ENCODE data around the gene LRPAP1. TPM values are rescaled to one million over a fixed set of nuclear protein-coding genes. Genes with fewer than 3 reads are reported as not detected.
"Not testable (repeated sequence)": the region's sequence is repeated elsewhere in the genome, so short reads cannot be mapped to it uniquely, and the experiment has no call there.

The LRPAP1 gene
- total and polyA plus RNA-seq, 2 donors (not counting 1 experiment from before 2014, with no cell fraction given): 64.6 to 86.8 TPM

DNA sequence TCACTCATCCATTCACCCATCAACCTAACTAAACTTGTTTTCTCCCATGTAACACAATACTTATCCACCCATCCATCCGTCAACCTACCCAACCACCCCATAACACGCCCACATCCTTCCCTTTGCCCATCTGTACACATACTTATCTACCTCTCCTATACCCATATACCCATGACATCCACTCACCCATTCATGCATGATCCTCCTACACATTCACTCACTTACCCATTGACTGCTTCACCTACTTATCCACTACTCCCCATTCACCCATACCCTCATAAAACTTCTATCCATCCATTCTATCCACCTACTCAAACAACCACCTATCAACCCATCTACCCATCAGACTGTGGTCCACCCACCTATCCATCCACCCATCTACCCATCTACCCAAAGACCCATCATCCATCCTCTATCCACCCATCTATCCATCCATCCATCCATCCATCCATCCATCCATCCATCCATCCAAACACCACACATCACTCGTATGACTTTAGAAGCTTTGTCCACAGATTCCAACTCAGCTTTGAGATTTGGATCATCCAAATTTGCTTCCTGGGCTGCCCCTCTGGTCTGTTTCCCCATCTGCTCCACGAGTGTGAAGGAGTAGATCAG, 46.4 kb upstream of the LRPAP1 start:
- H3K9me3 ChIP-seq (ENCODE audit: control extremely low read depth in 1 of 3, control insufficient read depth in 2 of 3, insufficient read depth in 1 of 3, low read length in 2 of 3); DNase-seq; H3K4me3 ChIP-seq (ENCODE audit: control extremely low read depth in 1 of 5, extremely low read depth in 1 of 5, insufficient read depth in 1 of 5, low read depth in 2 of 5, low read length in 4 of 5); H2AFZ ChIP-seq (ENCODE audit: insufficient read depth, low read depth, low read length, poor library complexity, severe bottlenecking); POLR2A ChIA-PET; CTCF ChIA-PET; H3K27me3 ChIP-seq (replicated peaks in 1 of 4; ENCODE audit: control extremely low read depth in 1 of 4, control insufficient read depth in 3 of 4, insufficient read depth in 4 of 4, low read length in 3 of 4); H3K79me2 ChIP-seq (ENCODE audit: control insufficient read depth, insufficient read depth, low read length); H3K36me3 ChIP-seq (replicated peaks in 1 of 2; ENCODE audit: control extremely low read depth in 1 of 2, control insufficient read depth in 1 of 2, extremely low read depth in 1 of 2, insufficient read depth in 2 of 2, low read length in 1 of 2); H4K20me1 ChIP-seq (ENCODE audit: control insufficient read depth, insufficient read depth, low read length, poor library complexity, severe bottlenecking); H3K4me2 ChIP-seq (replicated peaks; ENCODE audit: low read depth, low read length, poor library complexity, severe bottlenecking); H3K27ac Mint-ChIP-seq; ATAC-seq (ENCODE audit: low read depth); H3K4me3 Mint-ChIP-seq; intact Hi-C loops (cut with micrococcal nuclease); H3K27ac ChIP-seq (ENCODE audit: low read length in 2 of 2); H3K9ac ChIP-seq (ENCODE audit: low read length); H3K4me1 ChIP-seq (ENCODE audit: control insufficient read depth in 2 of 2, insufficient read depth in 2 of 2, low read length in 2 of 2); H3K9me3 Mint-ChIP-seq (ENCODE audit: insufficient read depth); H3K4me1 Mint-ChIP-seq: not testable (repeated sequence)
- H3K27me3 Mint-ChIP-seq: peaks cover 19% of the 10 kb centered on the region
- 89% methylated on average over 2 of the region's 4 CpGs for WGBS (ENCODE audit: insufficient coverage)

DNA sequence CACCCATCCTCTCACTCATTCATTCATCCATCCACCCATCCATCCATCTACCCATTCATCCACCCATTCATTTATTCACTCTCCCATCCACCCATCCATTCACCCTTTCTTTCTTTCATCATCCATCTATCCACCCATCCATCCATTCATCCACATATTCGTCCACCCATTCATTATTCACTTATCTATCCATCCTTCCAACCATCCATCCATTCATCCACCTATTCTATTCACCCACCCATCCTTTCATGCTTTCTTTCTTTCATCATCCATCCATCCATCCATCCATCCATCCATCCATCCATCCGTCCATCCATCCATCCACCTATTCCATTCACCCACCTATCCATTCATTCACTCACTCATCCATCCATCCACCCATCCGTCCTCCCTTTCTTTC, 45.8 kb upstream of the LRPAP1 start:
- H3K9me3 ChIP-seq (ENCODE audit: control extremely low read depth in 1 of 3, control insufficient read depth in 2 of 3, insufficient read depth in 1 of 3, low read length in 2 of 3); intact Hi-C loops (cut with micrococcal nuclease); H3K27ac ChIP-seq (ENCODE audit: low read length in 2 of 2); H3K4me2 ChIP-seq (replicated peaks; ENCODE audit: low read depth, low read length, poor library complexity, severe bottlenecking); POLR2A ChIA-PET; H3K4me3 ChIP-seq (ENCODE audit: control extremely low read depth in 1 of 5, extremely low read depth in 1 of 5, insufficient read depth in 1 of 5, low read depth in 2 of 5, low read length in 4 of 5); H3K4me1 ChIP-seq (ENCODE audit: control insufficient read depth in 2 of 2, insufficient read depth in 2 of 2, low read length in 2 of 2); H3K36me3 ChIP-seq (replicated peaks in 1 of 2; ENCODE audit: control extremely low read depth in 1 of 2, control insufficient read depth in 1 of 2, extremely low read depth in 1 of 2, insufficient read depth in 2 of 2, low read length in 1 of 2); H3K4me1 Mint-ChIP-seq; DNase-seq; H3K79me2 ChIP-seq (ENCODE audit: control insufficient read depth, insufficient read depth, low read length); H3K27me3 ChIP-seq (replicated peaks in 1 of 4; ENCODE audit: control extremely low read depth in 1 of 4, control insufficient read depth in 3 of 4, insufficient read depth in 4 of 4, low read length in 3 of 4); H3K4me3 Mint-ChIP-seq; H4K20me1 ChIP-seq (ENCODE audit: control insufficient read depth, insufficient read depth, low read length, poor library complexity, severe bottlenecking); H3K27ac Mint-ChIP-seq; ATAC-seq (ENCODE audit: low read depth); H3K9me3 Mint-ChIP-seq (ENCODE audit: insufficient read depth); H2AFZ ChIP-seq (ENCODE audit: insufficient read depth, low read depth, low read length, poor library complexity, severe bottlenecking); H3K9ac ChIP-seq (ENCODE audit: low read length); CTCF ChIA-PET: not testable (repeated sequence)
- H3K27me3 Mint-ChIP-seq: peaks cover 16% of the 10 kb centered on the region
- 92% methylated on average over 3 of the region's 3 CpGs for WGBS (ENCODE audit: insufficient coverage)

DNA sequence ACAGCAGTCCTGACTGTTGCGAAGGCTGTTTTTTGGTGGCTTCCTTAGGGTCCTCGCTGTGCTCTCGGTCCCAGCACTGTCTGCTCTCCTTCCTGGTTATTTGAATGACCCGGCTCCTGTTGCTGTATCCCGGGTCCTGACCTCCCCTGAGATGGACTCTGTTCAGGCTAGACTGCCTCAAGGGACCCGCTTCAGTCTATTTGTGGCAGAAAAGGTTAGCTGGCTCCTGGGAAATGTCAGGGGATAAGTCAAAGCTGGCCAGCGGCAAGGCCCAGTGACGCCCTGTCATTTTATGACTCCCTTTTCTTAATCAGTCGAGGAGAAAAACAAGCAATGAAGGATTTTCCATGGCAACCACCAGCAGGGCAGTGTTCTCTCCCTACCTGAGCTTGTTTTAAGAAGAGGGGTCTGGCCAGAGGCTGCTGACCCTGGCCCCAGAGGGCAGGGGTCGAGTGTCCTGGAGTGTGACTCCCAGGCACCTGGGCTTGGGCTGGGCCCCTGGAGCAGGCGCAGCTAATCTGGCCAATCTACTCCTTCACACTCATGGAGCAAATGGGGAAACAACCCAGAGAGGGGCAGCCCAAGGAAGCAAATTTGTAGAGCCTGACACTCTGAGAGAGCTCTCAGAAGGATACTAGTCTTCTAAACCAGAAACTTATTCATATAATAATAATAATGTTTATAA, 45.1 kb upstream of the LRPAP1 start:
- H3K27me3 Mint-ChIP-seq: peaks cover 11% of the 10 kb centered on the region
- H4K20me1 ChIP-seq (ENCODE audit: control insufficient read depth, insufficient read depth, low read length, poor library complexity, severe bottlenecking); H3K4me3 Mint-ChIP-seq; H3K4me3 ChIP-seq (ENCODE audit: control extremely low read depth in 1 of 5, extremely low read depth in 1 of 5, insufficient read depth in 1 of 5, low read depth in 2 of 5, low read length in 4 of 5); H3K36me3 ChIP-seq (replicated peaks in 1 of 2; ENCODE audit: control extremely low read depth in 1 of 2, control insufficient read depth in 1 of 2, extremely low read depth in 1 of 2, insufficient read depth in 2 of 2, low read length in 1 of 2); intact Hi-C loops (cut with micrococcal nuclease); H3K4me2 ChIP-seq (replicated peaks; ENCODE audit: low read depth, low read length, poor library complexity, severe bottlenecking); H3K4me1 Mint-ChIP-seq; CTCF ChIA-PET; DNase-seq; POLR2A ChIA-PET; H3K4me1 ChIP-seq (ENCODE audit: control insufficient read depth in 2 of 2, insufficient read depth in 2 of 2, low read length in 2 of 2); H3K9me3 Mint-ChIP-seq (ENCODE audit: insufficient read depth); H3K79me2 ChIP-seq (ENCODE audit: control insufficient read depth, insufficient read depth, low read length); H3K27ac Mint-ChIP-seq; H3K9ac ChIP-seq (ENCODE audit: low read length); H3K9me3 ChIP-seq (ENCODE audit: control extremely low read depth in 1 of 3, control insufficient read depth in 2 of 3, insufficient read depth in 1 of 3, low read length in 2 of 3); H3K27me3 ChIP-seq (replicated peaks in 1 of 4; ENCODE audit: control extremely low read depth in 1 of 4, control insufficient read depth in 3 of 4, insufficient read depth in 4 of 4, low read length in 3 of 4); H3K27ac ChIP-seq (ENCODE audit: low read length in 2 of 2); ATAC-seq (ENCODE audit: low read depth); H2AFZ ChIP-seq (ENCODE audit: insufficient read depth, low read depth, low read length, poor library complexity, severe bottlenecking): not testable (repeated sequence)
- 72% methylated on average over 8 of the region's 11 CpGs for WGBS (ENCODE audit: insufficient coverage)

DNA sequence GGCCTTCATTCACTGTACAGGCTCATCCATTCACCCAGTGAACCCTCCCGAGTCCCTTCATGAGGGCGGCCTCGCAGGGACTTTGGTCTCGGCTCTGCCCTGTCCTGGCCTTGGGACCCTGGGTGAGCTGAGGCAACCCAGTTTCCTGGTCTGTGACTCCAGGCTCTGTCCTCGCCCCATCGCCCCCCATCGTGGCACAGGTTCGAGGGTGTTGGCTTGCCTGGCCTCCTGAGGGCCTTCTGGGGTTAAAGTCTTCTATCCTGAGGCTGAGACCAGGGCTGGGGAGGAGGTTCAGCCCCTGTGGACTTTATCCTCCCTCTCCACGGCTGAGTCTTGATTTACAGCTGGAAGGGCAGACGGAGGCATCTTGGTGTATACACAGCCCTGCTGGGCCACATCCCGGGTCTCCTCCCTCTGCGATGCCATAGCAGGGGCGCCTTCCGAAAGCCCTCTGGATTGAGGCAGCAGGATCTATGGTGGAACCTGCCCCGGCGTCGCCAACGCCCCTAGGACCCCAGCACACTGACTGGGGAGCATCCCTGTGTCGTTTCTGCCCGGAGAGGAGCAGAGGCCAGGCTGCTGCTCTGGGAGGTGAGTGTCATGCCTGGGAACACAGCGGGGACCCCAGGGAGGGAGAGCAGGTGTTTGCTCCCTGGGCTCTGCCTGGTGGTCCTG, 44.4 kb upstream of the LRPAP1 start:
- H3K27ac ChIP-seq (ENCODE audit: low read length in 2 of 2); DNase-seq; H3K4me2 ChIP-seq (replicated peaks; ENCODE audit: low read depth, low read length, poor library complexity, severe bottlenecking); H3K9me3 ChIP-seq (ENCODE audit: control extremely low read depth in 1 of 3, control insufficient read depth in 2 of 3, insufficient read depth in 1 of 3, low read length in 2 of 3); H3K27me3 ChIP-seq (replicated peaks in 1 of 4; ENCODE audit: control extremely low read depth in 1 of 4, control insufficient read depth in 3 of 4, insufficient read depth in 4 of 4, low read length in 3 of 4); intact Hi-C loops (cut with micrococcal nuclease); H3K79me2 ChIP-seq (ENCODE audit: control insufficient read depth, insufficient read depth, low read length); H3K4me1 ChIP-seq (ENCODE audit: control insufficient read depth in 2 of 2, insufficient read depth in 2 of 2, low read length in 2 of 2); H3K36me3 ChIP-seq (replicated peaks in 1 of 2; ENCODE audit: control extremely low read depth in 1 of 2, control insufficient read depth in 1 of 2, extremely low read depth in 1 of 2, insufficient read depth in 2 of 2, low read length in 1 of 2); H3K9me3 Mint-ChIP-seq (ENCODE audit: insufficient read depth); H3K4me3 Mint-ChIP-seq; H3K4me1 Mint-ChIP-seq; H3K27ac Mint-ChIP-seq; POLR2A ChIA-PET; ATAC-seq (ENCODE audit: low read depth); H3K4me3 ChIP-seq (ENCODE audit: control extremely low read depth in 1 of 5, extremely low read depth in 1 of 5, insufficient read depth in 1 of 5, low read depth in 2 of 5, low read length in 4 of 5); H3K9ac ChIP-seq (ENCODE audit: low read length); CTCF ChIA-PET; H2AFZ ChIP-seq (ENCODE audit: insufficient read depth, low read depth, low read length, poor library complexity, severe bottlenecking); H4K20me1 ChIP-seq (ENCODE audit: control insufficient read depth, insufficient read depth, low read length, poor library complexity, severe bottlenecking): not testable (repeated sequence)
- peaks cover 11% of the 10 kb centered on the region for H3K27me3 Mint-ChIP-seq
- 82% methylated on average over 21 of the region's 21 CpGs for WGBS (ENCODE audit: insufficient coverage)
